WTC11 (cell line): ENCODE measurements around the gene MAPKAP1. TPM values are rescaled to one million over a fixed set of nuclear protein-coding genes. Genes with fewer than 3 reads are reported as not detected.
"Not testable (repeated sequence)": the region's sequence is repeated elsewhere in the genome, so short reads cannot be mapped to it uniquely, and the experiment has no call there.

Source experiments
- ATAC-seq: fragments of 200-7000 bp; cut with Tn5 transposase; 2 replicates; pipeline ENCODE4 v1.10.0; 2021; ENCODE audit warnings: mild to moderate bottlenecking, moderate library complexity
- CTCF ChIA-PET: fragments of 300-600 bp; sonication (Branson Sonifier 250); formaldehyde crosslinking; loops from one replicate; lab custom pipeline; 2021; ENCODE audit warnings: antibody characterized with exemption; lab: Charles Lee
- POLR2A ChIA-PET: fragments of 350-600 bp; sonication (Branson Sonifier 250); formaldehyde crosslinking; loops from one replicate; lab custom pipeline; 2021; ENCODE audit warnings: antibody characterized with exemption; lab: Charles Lee
- DNase-seq: peaks from one replicate; pipeline ENCODE4 v3.0.0; 2021; ENCODE audit warnings: low spot score
- H3K27ac Mint-ChIP-seq: 2 replicates; pipeline ENCODE4 v1.8.0; 2021; ENCODE audit warnings: mixed read lengths
- H3K27me3 Mint-ChIP-seq: 2 replicates; pipeline ENCODE4 v1.8.0; 2021; ENCODE audit warnings: low read depth, mild to moderate bottlenecking, moderate library complexity, mixed read lengths
- H3K36me3 Mint-ChIP-seq: 2 replicates; pipeline ENCODE4 v1.8.0; 2021; ENCODE audit warnings: mixed read lengths
- H3K4me1 Mint-ChIP-seq: 2 replicates; pipeline ENCODE4 v1.8.0; 2022; ENCODE audit warnings: mixed read lengths
- H3K4me3 Mint-ChIP-seq: 2 replicates; pipeline ENCODE4 v1.8.0; 2021; ENCODE audit warnings: mild to moderate bottlenecking, moderate library complexity, mixed read lengths
- H3K9me3 Mint-ChIP-seq: 2 replicates; pipeline ENCODE4 v1.8.0; 2021; ENCODE audit warnings: mixed read lengths
- ATF1 ChIP-seq: sonication (generic); formaldehyde crosslinking; IDR thresholded peaks from 2 replicates; pipeline ENCODE4 v1.8.1; 2023; ENCODE audit warnings: mild to moderate bottlenecking, moderate library complexity, missing genetic modification reagents
- CDX4 ChIP-seq: fragments of 250-450 bp; sonication (Bioruptor Pico); IDR thresholded peaks from 2 replicates; pipeline ENCODE4 v1.9.0; 2021; ENCODE audit warnings: moderate library complexity, mild to moderate bottlenecking, inconsistent platforms, borderline replicate concordance
- EMX1 ChIP-seq: fragments of 250-450 bp; sonication (Bioruptor Pico); IDR thresholded peaks from 2 replicates; pipeline ENCODE4 v1.8.0; 2021; ENCODE audit warnings: mild to moderate bottlenecking
- GTF2I ChIP-seq: fragments of 250-450 bp; sonication (Bioruptor Pico); conservative IDR thresholded peaks from 2 replicates; pipeline ENCODE4 v1.4.0; 2021; ENCODE audit warnings: mild to moderate bottlenecking
- IRF2 ChIP-seq: sonication (generic); formaldehyde crosslinking; IDR thresholded peaks from 2 replicates; pipeline ENCODE4 v1.8.0; 2022; ENCODE audit warnings: low read depth, missing genetic modification reagents, borderline replicate concordance
- ZMAT4 ChIP-seq: fragments of 250-450 bp; sonication (Bioruptor Pico); IDR thresholded peaks from 2 replicates; pipeline ENCODE4 v1.9.0; 2021; ENCODE audit warnings: mild to moderate bottlenecking
- ZNF138 ChIP-seq: sonication (generic); formaldehyde crosslinking; conservative IDR thresholded peaks from 2 replicates; pipeline ENCODE4 v1.8.1; 2022; ENCODE audit warnings: mild to moderate bottlenecking, moderate library complexity, missing genetic modification reagents
- ZNF416 ChIP-seq: fragments of 250-450 bp; sonication (Bioruptor Pico); IDR thresholded peaks from 2 replicates; pipeline ENCODE4 v1.9.0; 2021; ENCODE audit warnings: mild to moderate bottlenecking, inconsistent platforms
- ZNF532 ChIP-seq: fragments of 250-450 bp; sonication (Bioruptor Pico); IDR thresholded peaks from 2 replicates; pipeline ENCODE4 v1.9.0; 2021; ENCODE audit warnings: mild to moderate bottlenecking, borderline replicate concordance
- total RNA-seq: library from RNA; stranded (reverse); gene quantifications from 3 replicates; pipeline ENCODE4 v1.2.3, GENCODE V29; 2021
- TF ChIP-seq, protein P1 (sequence below): sonication (generic); formaldehyde crosslinking; IDR thresholded peaks from 2 replicates; pipeline ENCODE4 v1.8.0; 2022; ENCODE audit warnings: mild to moderate bottlenecking, missing genetic modification reagents
- TF ChIP-seq, protein P2 (sequence below): sonication (generic); formaldehyde crosslinking; conservative IDR thresholded peaks from 2 replicates; pipeline ENCODE4 v1.8.1; 2023; ENCODE audit warnings: mild to moderate bottlenecking, low read depth, missing genetic modification reagents, moderate library complexity
- TF ChIP-seq, protein P3 (sequence below): sonication (generic); formaldehyde crosslinking; IDR thresholded peaks from 2 replicates; pipeline ENCODE4 v1.8.1; 2022; ENCODE audit warnings: low read depth, mild to moderate bottlenecking, moderate library complexity, missing genetic modification reagents, borderline replicate concordance

Gene MAPKAP1
- total RNA-seq, 1 experiment from 2014 or later: 111 TPM

DNA sequence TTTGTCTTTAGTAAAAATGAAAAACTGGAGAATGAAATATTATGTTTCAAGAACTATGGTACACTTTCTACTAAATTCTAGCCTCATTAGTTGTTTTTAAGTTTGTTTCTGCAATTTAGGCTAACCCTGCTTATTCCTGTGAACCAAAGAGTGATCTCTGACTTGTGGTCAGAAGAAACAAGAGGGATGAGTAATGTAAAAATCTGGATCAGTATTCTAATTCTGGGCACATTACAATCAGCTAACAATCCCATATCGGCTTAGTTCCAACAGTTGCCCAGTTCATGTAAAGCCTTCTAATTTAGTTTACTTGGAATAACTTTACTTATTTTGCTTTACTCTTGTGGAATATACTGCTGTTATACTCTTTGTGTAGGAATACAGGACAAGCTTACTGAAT lies 134.5 kb downstream of the MAPKAP1 start:
- DNase-seq, H3K27me3 Mint-ChIP-seq, H3K4me3 Mint-ChIP-seq, ATAC-seq, H3K4me1 Mint-ChIP-seq, POLR2A ChIA-PET, CTCF ChIA-PET, H3K27ac Mint-ChIP-seq: not testable (repeated sequence)
- Mint-ChIP-seq H3K9me3 (peaks cover 57% of the 10 kb centered on the region), H3K36me3 (peaks cover 65% of the 10 kb centered on the region)

- POLR2A ChIA-PET, H3K4me1 Mint-ChIP-seq, H3K27me3 Mint-ChIP-seq, H3K4me3 Mint-ChIP-seq, ATAC-seq, H3K27ac Mint-ChIP-seq, CTCF ChIA-PET, DNase-seq: not testable (repeated sequence)
- Mint-ChIP-seq H3K9me3 (peaks cover 57% of the 10 kb centered on the region), H3K36me3 (peaks cover 65% of the 10 kb centered on the region)
These were observed 135.2 kb downstream of the MAPKAP1 start for GRCh38 chr9:125571824-125572223.

DNA sequence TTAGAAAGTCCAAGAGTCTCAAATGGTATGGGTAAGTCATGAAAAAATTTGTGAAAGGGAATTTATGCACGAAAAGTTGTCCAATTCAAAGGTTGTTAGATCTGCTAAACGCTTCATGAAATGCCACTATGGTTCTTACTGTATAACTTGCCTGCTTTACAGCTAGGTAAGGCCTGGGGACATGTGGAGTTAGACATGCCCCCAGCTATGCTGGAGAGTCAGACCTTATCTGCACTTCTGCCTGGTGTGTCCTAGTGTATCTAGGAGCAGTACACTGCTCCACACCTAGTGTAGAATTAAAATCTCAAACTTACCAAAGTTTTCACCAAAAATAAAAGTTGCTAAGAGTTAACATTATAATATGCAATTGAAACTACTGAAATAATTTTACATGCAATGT lies 136.8 kb downstream of the MAPKAP1 start:
- Mint-ChIP-seq H3K36me3 (peaks cover 51% of the 10 kb centered on the region), H3K27ac (no peak overlapping the region), H3K4me3 (no peak overlapping the region), H3K27me3 (no peaks in the 10 kb centered on the region; the same call in 1 of the 2 replicates), H3K9me3 (peaks cover 43% of the 10 kb centered on the region), H3K4me1 (no peaks in the 10 kb centered on the region)
- POLR2A ChIA-PET: no interaction called here
- no peak for ATAC-seq
- TF ChIP-seq, protein P1, sequence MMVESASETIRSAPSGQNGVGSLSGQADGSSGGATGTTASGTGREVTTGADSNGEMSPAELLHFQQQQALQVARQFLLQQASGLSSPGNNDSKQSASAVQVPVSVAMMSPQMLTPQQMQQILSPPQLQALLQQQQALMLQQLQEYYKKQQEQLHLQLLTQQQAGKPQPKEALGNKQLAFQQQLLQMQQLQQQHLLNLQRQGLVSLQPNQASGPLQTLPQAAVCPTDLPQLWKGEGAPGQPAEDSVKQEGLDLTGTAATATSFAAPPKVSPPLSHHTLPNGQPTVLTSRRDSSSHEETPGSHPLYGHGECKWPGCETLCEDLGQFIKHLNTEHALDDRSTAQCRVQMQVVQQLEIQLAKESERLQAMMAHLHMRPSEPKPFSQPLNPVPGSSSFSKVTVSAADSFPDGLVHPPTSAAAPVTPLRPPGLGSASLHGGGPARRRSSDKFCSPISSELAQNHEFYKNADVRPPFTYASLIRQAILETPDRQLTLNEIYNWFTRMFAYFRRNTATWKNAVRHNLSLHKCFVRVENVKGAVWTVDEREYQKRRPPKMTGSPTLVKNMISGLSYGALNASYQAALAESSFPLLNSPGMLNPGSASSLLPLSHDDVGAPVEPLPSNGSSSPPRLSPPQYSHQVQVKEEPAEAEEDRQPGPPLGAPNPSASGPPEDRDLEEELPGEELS (CRISPR knock-in tag): no peak
- no peak for TF ChIP-seq ZNF416
- CTCF ChIA-PET: interaction anchor here (0.6 kb wide), 1 partner anchor 1003 kb away, joined by 4 read pairs; no protein-coding TSS in a partner anchor
- DNase-seq: no peak

DNA sequence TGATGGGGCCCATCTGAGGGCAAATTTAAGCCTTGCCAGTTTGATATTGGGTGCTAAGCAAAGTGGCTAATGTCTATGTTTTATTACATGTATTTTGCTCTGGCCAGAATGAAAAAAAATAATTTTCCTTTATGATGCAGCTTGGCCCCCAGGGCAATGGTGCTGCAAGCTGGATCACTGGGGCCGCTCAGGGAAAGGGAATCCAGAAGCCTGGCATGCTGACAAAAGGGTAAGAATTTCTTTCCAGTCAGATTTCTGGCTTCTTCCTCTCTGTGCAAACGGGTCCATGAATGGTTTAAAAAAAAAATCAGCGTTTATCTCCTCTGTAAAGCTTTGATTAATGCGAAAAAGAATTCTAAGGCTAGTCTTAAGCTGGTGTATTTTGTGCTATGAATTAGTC lies 138.4 kb downstream of the MAPKAP1 start:
- TF ChIP-seq IRF2 (CRISPR knock-in tag) (no peak), ZMAT4 (CRISPR knock-in tag) (no peak), CDX4 (no peak), ZNF532 (CRISPR knock-in tag) (no peak), EMX1 (CRISPR knock-in tag) (no peak), GTF2I (no peak), ZNF138 (CRISPR knock-in tag) (no peak), ATF1 (CRISPR knock-in tag) (no peak)
- TF ChIP-seq, protein P1 (CRISPR knock-in tag): no peak
- TF ChIP-seq, protein P2, sequence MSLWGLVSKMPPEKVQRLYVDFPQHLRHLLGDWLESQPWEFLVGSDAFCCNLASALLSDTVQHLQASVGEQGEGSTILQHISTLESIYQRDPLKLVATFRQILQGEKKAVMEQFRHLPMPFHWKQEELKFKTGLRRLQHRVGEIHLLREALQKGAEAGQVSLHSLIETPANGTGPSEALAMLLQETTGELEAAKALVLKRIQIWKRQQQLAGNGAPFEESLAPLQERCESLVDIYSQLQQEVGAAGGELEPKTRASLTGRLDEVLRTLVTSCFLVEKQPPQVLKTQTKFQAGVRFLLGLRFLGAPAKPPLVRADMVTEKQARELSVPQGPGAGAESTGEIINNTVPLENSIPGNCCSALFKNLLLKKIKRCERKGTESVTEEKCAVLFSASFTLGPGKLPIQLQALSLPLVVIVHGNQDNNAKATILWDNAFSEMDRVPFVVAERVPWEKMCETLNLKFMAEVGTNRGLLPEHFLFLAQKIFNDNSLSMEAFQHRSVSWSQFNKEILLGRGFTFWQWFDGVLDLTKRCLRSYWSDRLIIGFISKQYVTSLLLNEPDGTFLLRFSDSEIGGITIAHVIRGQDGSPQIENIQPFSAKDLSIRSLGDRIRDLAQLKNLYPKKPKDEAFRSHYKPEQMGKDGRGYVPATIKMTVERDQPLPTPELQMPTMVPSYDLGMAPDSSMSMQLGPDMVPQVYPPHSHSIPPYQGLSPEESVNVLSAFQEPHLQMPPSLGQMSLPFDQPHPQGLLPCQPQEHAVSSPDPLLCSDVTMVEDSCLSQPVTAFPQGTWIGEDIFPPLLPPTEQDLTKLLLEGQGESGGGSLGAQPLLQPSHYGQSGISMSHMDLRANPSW (CRISPR knock-in tag): no peak
- TF ChIP-seq, protein P3, sequence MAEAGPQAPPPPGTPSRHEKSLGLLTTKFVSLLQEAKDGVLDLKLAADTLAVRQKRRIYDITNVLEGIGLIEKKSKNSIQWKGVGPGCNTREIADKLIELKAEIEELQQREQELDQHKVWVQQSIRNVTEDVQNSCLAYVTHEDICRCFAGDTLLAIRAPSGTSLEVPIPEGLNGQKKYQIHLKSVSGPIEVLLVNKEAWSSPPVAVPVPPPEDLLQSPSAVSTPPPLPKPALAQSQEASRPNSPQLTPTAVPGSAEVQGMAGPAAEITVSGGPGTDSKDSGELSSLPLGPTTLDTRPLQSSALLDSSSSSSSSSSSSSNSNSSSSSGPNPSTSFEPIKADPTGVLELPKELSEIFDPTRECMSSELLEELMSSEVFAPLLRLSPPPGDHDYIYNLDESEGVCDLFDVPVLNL: no peak
- Mint-ChIP-seq H3K4me3 (no peak overlapping the region), H3K27me3 (no peaks in the 10 kb centered on the region; the same call in 1 of the 2 replicates), H3K27ac (no peak overlapping the region), H3K36me3 (peaks cover 35% of the 10 kb centered on the region), H3K4me1 (peaks cover 5% of the 10 kb centered on the region; the same call in 1 of the 2 replicates), H3K9me3 (peaks cover 27% of the 10 kb centered on the region)
- CTCF ChIA-PET: interaction anchor here (1.5 kb wide), 1 partner anchor 10 kb away, joined by 5 read pairs; no protein-coding TSS in a partner anchor
- DNase-seq: no peak
- POLR2A ChIA-PET: no interaction called here
- no peak for ATAC-seq

- H3K4me3 Mint-ChIP-seq, H3K9me3 Mint-ChIP-seq, DNase-seq, CTCF ChIA-PET, ATAC-seq, H3K27me3 Mint-ChIP-seq, H3K27ac Mint-ChIP-seq, POLR2A ChIA-PET, H3K36me3 Mint-ChIP-seq, H3K4me1 Mint-ChIP-seq: not testable (repeated sequence)
These were observed 141.0 kb downstream of the MAPKAP1 start for GRCh38 chr9:125566051-125566450.
